GM18499 (cell line): Measurements from ENCODE around the gene FXYD7.
"Not testable (repeated sequence)": the region's sequence is repeated elsewhere in the genome, so short reads cannot be mapped to it uniquely, and the experiment has no call there.

Source experiments
- ATAC-seq: cut with Tn5 transposase; IDR thresholded peaks from one replicate; pipeline ENCODE4 v1.9.1; 2021; ENCODE audit warnings: moderate number of reproducible peaks; ENCODE audit not compliant: insufficient read depth, unreplicated experiment

FXYD7 gene

GRCh38 chr19:35141837-35142605 is 1.0 kb upstream of the FXYD7 start:
- no peak for ATAC-seq

GRCh38 chr19:35142606-35143230 is 337 bp upstream of the FXYD7 start:
- ATAC-seq: no peak

- no peak for ATAC-seq
Measured at GRCh38 chr19:35143818-35144217, 763 bp downstream of the FXYD7 start.

DNA sequence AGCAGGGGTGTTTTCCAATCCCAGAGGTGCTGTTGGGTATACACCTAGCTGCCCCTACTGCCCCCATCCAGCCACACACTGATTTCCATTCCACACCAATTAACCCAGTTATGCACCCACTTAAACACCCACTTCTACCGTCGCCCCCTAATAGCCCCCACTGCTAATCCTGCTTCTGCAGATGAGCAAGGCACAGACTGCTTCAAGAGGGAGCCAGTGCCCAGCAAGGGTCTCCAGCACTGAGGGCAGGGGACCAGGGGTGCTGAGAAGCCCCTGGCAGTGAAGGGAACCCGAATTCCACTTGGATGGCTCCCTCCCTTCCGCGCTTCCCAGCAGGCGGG is 1.2 kb downstream of the FXYD7 start:
- ATAC-seq: no peak

DNA sequence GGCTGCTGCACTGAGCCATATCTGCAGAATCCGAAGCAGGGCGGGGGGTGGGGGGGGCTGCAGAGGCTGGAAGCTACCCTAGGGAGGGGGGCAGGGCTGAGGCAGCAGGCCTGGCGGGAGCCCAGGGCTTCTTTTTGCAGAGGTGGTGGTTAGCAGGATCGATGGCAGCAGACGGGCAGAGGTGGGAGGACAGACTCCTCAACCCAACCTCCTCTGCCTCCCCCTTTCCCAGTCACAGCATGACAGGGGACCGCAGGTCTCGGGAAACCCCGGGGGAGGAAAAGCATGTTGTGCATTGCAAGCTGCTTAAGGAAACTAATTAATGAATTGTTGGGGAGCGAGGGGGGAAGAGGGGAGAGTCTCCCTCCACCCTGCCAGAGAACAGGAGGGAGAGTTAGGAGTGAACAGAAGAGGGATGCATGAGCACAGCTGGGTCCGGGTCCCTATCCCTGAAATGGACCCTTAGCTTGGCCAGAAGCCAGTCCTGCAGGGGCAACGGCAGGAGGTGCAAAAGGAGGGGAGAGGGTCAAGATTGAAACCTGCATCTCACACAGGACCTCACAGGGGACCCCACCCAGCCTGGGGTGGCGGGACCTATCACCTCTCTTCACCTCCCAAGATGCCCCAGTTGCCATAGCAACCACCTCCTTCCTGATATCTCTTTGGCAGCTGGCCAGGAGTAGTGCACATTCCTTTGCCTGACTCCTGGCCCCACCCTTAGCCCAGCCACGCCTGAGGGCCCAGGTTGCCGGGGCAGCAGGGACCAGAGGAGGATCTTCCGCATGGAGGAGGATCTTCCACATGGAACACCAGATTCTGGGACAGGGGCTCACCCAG is 1.8 kb downstream of the FXYD7 start:
- no peak for ATAC-seq

DNA sequence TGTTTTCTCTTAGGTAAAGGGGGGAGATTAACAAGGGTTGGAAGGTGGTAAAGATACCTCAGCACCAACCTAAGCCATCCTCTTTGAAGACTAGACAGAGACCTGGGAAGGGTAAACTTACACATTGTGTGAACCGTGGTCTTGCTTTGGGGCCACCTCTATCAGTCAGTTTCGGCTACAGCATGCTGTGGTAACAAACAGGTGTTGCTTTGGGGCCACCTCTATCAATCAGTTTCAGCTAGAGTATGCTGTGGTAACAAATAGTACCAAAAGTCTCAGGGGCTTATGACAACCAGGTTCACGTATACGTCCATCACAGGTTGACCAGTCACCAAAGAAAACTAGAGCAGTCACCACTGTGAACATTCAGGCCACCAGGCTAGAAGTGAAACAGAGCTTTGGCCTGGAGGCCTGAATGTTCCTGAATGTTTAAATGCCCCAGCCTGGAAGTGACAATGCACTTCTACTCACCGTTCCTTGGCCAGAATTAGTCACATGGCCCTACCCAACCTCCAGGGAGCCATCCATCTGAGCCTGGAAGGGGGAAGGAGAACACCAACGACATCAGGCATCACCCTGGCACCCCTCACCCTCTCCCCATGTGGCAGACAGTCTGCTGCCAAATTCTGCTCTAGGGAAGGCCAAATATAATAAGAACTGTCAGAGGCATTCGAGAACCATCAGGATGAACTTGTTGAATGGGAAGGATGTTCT is 3.8 kb downstream of the FXYD7 start:
- no peak for ATAC-seq

GRCh38 chr19:35149463-35149862 is 6.4 kb downstream of the FXYD7 start:
- no peak for ATAC-seq

GRCh38 chr19:35150445-35150844 is 7.4 kb downstream of the FXYD7 start:
- no peak for ATAC-seq

DNA sequence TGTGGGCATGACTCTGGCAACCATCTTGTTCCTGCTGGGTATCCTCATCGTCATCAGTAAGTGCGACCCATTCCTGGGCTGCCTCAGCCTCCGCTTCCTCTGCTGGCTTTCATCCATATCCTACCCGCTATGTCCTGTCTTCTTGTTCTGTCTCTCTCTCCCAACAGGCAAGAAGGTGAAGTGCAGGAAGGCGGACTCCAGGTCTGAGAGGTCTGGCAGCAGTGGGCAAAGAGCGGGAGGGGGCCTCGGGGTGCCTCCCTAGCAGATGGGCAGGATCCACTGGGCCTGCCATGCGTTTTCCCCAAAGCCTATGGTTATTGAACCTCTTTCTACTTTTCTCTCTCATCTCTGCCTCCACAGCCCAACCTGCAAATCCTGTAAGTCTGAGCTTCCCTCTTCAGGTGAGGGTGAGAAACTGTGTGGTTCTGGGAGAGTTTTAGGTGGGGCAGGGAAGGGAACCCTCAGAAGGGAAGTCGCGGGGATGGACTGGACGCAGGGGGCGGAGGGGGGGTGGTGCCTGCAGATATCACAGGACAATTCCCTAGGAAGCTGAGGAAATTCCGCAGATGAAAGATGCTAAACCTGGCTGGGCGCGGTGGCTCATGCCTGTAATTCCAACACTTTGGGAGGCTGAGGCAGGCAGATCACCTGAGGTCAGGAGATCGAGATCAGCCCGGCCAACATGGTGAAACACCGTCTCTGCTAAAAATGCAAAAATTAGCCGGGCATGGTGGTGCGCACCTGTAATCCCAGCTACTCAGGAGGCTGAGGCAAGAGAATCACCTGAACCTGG is 8.4 kb downstream of the FXYD7 start:
- no peak for ATAC-seq

GRCh38 chr19:35153129-35153522 is 10.1 kb downstream of the FXYD7 start:
- ATAC-seq: not testable (repeated sequence)

DNA sequence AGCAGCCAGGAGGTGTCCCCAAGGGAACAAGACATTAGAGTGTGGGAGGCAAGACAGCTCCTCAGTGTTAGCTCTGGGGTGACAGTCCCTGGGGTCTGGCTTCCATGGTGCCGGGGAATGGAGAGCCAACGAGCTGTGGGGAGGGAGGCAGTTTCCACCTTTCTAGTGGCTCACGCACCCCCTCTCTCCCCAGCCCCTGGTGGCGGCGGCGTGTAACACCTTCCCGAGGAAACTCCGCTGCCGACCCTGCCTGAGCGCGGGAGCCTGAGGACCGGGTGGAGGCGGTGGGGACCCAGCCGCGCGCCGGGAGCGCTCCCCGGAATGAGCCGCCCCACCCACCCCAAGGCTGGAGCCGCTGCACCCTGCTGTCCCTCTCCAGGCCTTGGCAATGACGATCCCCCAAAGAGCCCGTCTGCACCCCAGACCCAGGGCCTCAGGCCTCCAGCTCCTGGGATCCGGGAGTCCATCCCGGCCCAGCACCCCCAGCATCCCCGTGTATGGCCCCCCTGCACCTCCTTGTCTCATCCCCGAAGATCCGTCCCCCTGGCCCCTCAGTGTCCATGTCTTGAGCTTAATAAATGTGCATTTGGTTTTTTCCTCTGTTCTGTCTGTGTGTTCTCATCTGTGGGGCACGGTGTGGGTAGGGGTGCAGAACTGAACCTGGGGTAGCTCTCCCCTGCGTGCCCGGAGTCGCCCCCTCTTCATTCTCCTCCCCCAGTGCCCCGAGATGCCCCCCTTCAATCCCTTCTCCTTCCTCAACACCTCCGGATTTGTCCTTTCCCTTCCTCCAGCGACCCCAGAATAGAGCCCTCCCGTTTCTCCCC is 10.9 kb downstream of the FXYD7 start:
- ATAC-seq: no peak

DNA sequence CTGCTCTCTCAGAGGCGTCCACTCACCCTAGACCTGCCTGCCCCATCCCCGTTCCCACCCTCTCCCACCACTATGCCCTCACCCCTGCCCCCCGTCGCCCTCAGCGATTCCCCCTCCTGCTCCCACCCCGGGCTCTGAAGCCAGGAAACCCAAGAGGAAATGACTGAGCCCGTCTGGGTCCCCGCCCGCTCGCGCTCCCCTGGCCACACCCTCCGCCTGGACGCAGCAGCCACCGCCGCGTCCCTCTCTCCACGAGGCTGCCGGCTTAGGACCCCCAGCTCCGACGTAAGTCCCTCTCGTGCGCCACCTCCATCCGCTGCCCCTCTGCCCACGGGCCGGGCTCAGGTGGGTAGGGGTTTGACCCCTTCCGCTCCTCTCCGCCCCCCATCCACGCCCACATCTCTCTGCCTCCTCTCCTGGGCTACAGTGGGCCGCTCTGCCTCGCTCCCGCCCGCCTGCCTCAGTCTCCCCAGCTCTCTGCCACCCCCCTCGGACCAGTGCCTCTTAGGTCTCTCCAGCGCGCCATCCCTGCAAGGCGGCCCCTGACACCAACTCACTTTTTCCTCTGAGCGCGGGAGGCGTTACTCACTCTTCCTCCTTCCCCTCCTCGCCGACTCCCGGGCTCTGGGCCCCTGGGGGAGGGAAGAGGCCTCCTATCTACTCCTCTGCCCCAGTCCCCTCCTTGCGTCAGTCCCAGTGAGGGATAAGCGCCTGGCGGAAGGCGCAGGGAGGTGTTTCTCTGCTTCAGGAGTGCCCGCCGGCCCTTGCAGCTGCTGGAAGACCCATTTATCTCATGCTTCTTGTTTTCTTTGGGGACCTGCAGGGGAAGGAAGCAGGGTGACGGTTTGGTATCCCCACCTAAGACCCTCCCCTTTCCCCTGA is 11.7 kb downstream of the FXYD7 start, which contains the start of gene FXYD5:
FXYD5 (plus strand) TSS at position 211 of the 882 bp plus-strand sequence. CDS start 816 bp downstream, outside the sequence.
- no peak for ATAC-seq

- ATAC-seq: no peak
Measured at GRCh38 chr19:35155441-35155840, 12.4 kb downstream of the FXYD7 start.

DNA sequence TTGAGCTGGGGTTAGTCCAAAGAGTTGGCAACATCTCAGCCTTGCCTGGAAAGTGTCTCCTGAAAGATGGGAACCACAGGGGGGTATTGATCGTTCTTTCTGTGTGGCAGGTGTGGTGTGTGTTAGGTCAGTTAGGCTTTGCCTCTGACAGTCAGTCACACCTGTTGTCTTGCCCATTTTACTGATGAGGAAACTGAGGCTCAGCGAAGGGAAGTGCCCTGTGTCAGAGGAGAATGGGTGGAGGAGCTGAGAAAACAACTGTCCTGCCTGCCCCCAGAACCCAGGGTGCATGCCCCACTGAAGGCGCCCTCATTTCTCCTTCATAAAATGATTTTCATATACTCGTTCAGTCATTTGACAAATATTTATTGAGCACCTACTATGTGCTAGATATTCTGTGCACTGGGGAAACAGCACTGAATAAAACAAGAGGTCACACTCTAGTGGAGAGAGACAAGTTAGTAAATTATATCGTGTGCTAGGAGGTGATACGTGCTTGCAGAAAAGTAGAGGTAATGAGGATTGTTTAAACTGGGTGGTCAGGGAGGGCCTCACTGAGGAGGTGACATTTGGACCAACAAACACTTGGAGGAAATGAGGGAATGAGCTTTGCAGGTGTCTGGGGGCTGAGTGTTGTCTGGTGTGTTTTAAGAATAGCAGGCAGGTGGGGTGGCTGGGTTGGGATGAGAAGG is 13.1 kb downstream of the FXYD7 start:
- no peak for ATAC-seq

DNA sequence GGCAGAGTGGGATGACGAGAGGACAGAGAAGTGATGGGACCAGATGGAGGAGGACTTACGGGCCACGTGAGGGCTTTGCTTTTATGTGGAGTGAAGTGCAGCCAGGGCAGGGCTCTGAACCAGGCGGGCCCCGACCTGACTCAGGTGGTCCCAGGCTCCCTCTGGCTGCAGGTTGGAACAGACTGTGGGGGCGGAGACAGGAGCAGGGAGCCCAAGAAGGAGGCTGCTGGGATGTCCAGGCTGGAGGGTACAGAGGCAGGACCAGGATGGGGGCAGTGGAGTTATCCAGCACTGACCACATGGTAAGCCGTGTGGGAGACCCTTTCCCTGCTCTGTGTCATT is 13.6 kb downstream of the FXYD7 start:
- no peak for ATAC-seq

GRCh38 chr19:35157431-35157830 is 14.4 kb downstream of the FXYD7 start:
- ATAC-seq: no peak

DNA sequence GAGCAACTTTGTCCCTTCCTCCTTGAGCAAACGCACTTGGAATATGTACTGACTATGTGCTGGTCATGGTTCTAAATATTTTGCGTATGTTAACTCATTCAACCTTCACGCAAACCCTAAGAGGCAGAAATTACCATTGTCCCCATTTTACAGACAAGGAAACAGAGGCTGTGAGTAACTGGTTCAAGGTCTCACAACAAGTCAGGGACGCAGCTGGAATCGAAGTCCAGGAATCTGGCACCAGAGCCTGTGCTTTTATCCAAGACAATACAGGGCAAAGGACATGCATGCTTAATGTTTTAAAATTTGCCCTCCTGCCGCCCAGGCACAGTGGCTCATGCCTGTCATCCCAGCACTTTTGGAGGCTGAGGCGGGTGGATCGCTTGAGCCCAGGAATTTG is 16.6 kb downstream of the FXYD7 start:
- ATAC-seq: no peak
